Measurements from ENCODE around the gene PFKL. TPM values are rescaled to one million over a fixed set of nuclear protein-coding genes. Genes with fewer than 3 reads are reported as not detected.

The PFKL gene
- total RNA-seq, 1 donor from 2014 or later: 129 TPM

GRCh38 chr21:44296103-44296519 lies 3.7 kb upstream of the PFKL start:
- H3K27ac Mint-ChIP-seq (ENCODE audit: unreplicated experiment): no peak overlapping the region
- peaks cover 20% of the 10 kb centered on the region for H3K4me1 Mint-ChIP-seq (ENCODE audit: low read depth)
- no peak for DNase-seq (ENCODE audit: low spot score)
- H3K4me3 Mint-ChIP-seq (ENCODE audit: unreplicated experiment): no peak overlapping the region
- no peaks in the 10 kb centered on the region for H3K9me3 Mint-ChIP-seq (ENCODE audit: low read depth)
- no peak for TF ChIP-seq CTCF (IDR thresholded peaks at IDR 0.05)
- no peaks in the 10 kb centered on the region for H3K27me3 Mint-ChIP-seq (ENCODE audit: low read depth)
- no peaks in the 10 kb centered on the region for H3K36me3 Mint-ChIP-seq (ENCODE audit: low read depth)

GRCh38 chr21:44296916-44297315 lies 2.9 kb upstream of the PFKL start:
- no peak for TF ChIP-seq CTCF (IDR thresholded peaks at IDR 0.05)
- Mint-ChIP-seq H3K4me3 (ENCODE audit: unreplicated experiment) (no peak overlapping the region), H3K4me1 (ENCODE audit: low read depth) (peaks cover 28% of the 10 kb centered on the region), H3K27ac (ENCODE audit: unreplicated experiment) (no peak overlapping the region), H3K36me3 (ENCODE audit: low read depth) (no peaks in the 10 kb centered on the region), H3K9me3 (ENCODE audit: low read depth) (no peaks in the 10 kb centered on the region), H3K27me3 (ENCODE audit: low read depth) (no peaks in the 10 kb centered on the region)
- DNase-seq (ENCODE audit: low spot score): no peak

GRCh38 chr21:44297525-44298290 lies 2.1 kb upstream of the PFKL start:
- H3K9me3 Mint-ChIP-seq (ENCODE audit: low read depth): no peaks in the 10 kb centered on the region
- no peak overlapping the region for H3K4me3 Mint-ChIP-seq (ENCODE audit: unreplicated experiment)
- H3K4me1 Mint-ChIP-seq (ENCODE audit: low read depth): peaks cover 36% of the 10 kb centered on the region
- H3K27me3 Mint-ChIP-seq (ENCODE audit: low read depth): no peaks in the 10 kb centered on the region
- TF ChIP-seq CTCF (IDR thresholded peaks at IDR 0.05): peak; percentile 91
- DNase-seq (ENCODE audit: low spot score): no peak
- peak overlapping the region; percentile 60 for H3K27ac Mint-ChIP-seq (ENCODE audit: unreplicated experiment)
- no peaks in the 10 kb centered on the region for H3K36me3 Mint-ChIP-seq (ENCODE audit: low read depth)

- TF ChIP-seq CTCF (IDR thresholded peaks at IDR 0.05): no peak
- H3K9me3 Mint-ChIP-seq (ENCODE audit: low read depth): no peaks in the 10 kb centered on the region
- H3K4me1 Mint-ChIP-seq (ENCODE audit: low read depth): peaks cover 36% of the 10 kb centered on the region
- DNase-seq (ENCODE audit: low spot score): no peak
- H3K4me3 Mint-ChIP-seq (ENCODE audit: unreplicated experiment): no peak overlapping the region
- peak overlapping the region; percentile 27 for H3K27ac Mint-ChIP-seq (ENCODE audit: unreplicated experiment)
- H3K36me3 Mint-ChIP-seq (ENCODE audit: low read depth): no peaks in the 10 kb centered on the region
- no peaks in the 10 kb centered on the region for H3K27me3 Mint-ChIP-seq (ENCODE audit: low read depth)
These were observed 1.6 kb upstream of the PFKL start for GRCh38 chr21:44298301-44298700.

- DNase-seq (ENCODE audit: low spot score): no peak
- H3K36me3 Mint-ChIP-seq (ENCODE audit: low read depth): no peaks in the 10 kb centered on the region
- H3K9me3 Mint-ChIP-seq (ENCODE audit: low read depth): no peaks in the 10 kb centered on the region
- H3K4me1 Mint-ChIP-seq (ENCODE audit: low read depth): peaks cover 41% of the 10 kb centered on the region
- no peaks in the 10 kb centered on the region for H3K27me3 Mint-ChIP-seq (ENCODE audit: low read depth)
- H3K27ac Mint-ChIP-seq (ENCODE audit: unreplicated experiment): peak overlapping the region; percentile 88
- no peak for TF ChIP-seq CTCF (IDR thresholded peaks at IDR 0.05)
- H3K4me3 Mint-ChIP-seq (ENCODE audit: unreplicated experiment): peak overlapping the region; percentile 70
These were observed 782 bp upstream of the PFKL start for GRCh38 chr21:44299085-44299457.
